Stimulated activated naive CD4-positive, alpha-beta T cell (primary cell): ENCODE measurements around the gene TENT5C.

ENCODE experiments used
- DNase-seq, 6 experiments: peaks; one replicate each; lab custom pipeline; 2025; lab: John Stamatoyannopoulos, UW

Gene TENT5C

GRCh38 chr1:117592155-117592554 is 13.7 kb upstream of the TENT5C start:
- DNase-seq = no peak

GRCh38 chr1:117594261-117594990 is 11.4 kb upstream of the TENT5C start:
- DNase-seq = no peak

GRCh38 chr1:117596023-117596720 is 9.7 kb upstream of the TENT5C start:
- no peak for DNase-seq

GRCh38 chr1:117598489-117598888 is 7.4 kb upstream of the TENT5C start:
- no peak for DNase-seq

GRCh38 chr1:117599286-117600221 is 6.3 kb upstream of the TENT5C start:
- no peak for DNase-seq

- no peak for DNase-seq
Measured at GRCh38 chr1:117600325-117600943, 5.4 kb upstream of the TENT5C start.

GRCh38 chr1:117600966-117601365 is 4.9 kb upstream of the TENT5C start:
- DNase-seq = no peak

- DNase-seq = no peak
Measured at GRCh38 chr1:117602862-117603261, 3.0 kb upstream of the TENT5C start.

GRCh38 chr1:117605164-117605773 is 579 bp upstream of the TENT5C start:
- no peak for DNase-seq

- peak; percentile 38 to 73 (median 52) for DNase-seq
Measured at GRCh38 chr1:117606649-117607430, 992 bp downstream of the TENT5C start.

GRCh38 chr1:117607471-117607870 is 1.6 kb downstream of the TENT5C start:
- peak in 4 of 6 experiments; percentile 22 to 65 (median 42) for DNase-seq

GRCh38 chr1:117608115-117608615 is 2.3 kb downstream of the TENT5C start:
- no peak for DNase-seq

GRCh38 chr1:117608758-117609157 is 2.9 kb downstream of the TENT5C start:
- DNase-seq = no peak

GRCh38 chr1:117609471-117609911 is 3.6 kb downstream of the TENT5C start:
- DNase-seq = no peak

- no peak for DNase-seq
Measured at GRCh38 chr1:117610036-117610435, 4.2 kb downstream of the TENT5C start.

- no peak for DNase-seq
Measured at GRCh38 chr1:117611121-117611601, 5.3 kb downstream of the TENT5C start.

GRCh38 chr1:117611894-117612483 is 6.1 kb downstream of the TENT5C start:
- no peak for DNase-seq

- DNase-seq = no peak
Measured at GRCh38 chr1:117612517-117613248, 6.8 kb downstream of the TENT5C start.
